Measurements from ENCODE around the gene CPPED1. TPM values are rescaled to one million over a fixed set of nuclear protein-coding genes. Genes with fewer than 3 reads are reported as not detected.
"Not testable (repeated sequence)": the region's sequence is repeated elsewhere in the genome, so short reads cannot be mapped to it uniquely, and the experiment has no call there.

Gene CPPED1
- total RNA-seq, 1 experiment from 2014 or later: 7.9 TPM

GRCh38 chr16:12815361-12815760 lies 11.7 kb upstream of the CPPED1 start:
- H2BK5ac ChIP-seq (ENCODE audit: insufficient read length, low read length): no peak overlapping the region
- H3K4me1 ChIP-seq (ENCODE audit: insufficient read depth, low read length): no peaks in the 10 kb centered on the region; the same call in 1 of the 2 replicates
- H2AFZ ChIP-seq (ENCODE audit: low read length): no peak overlapping the region
- no peak for DNase-seq
- H3K56ac ChIP-seq (ENCODE audit: insufficient read length, low read depth, low read length): no peak overlapping the region
- H2AK5ac ChIP-seq (ENCODE audit: insufficient read length, low read length): no peak overlapping the region
- no peaks in the 10 kb centered on the region for H3K79me2 ChIP-seq (ENCODE audit: insufficient read depth, low read length)
- no peak overlapping the region for H3K23ac ChIP-seq (ENCODE audit: insufficient read length, low read depth, low read length)
- no CpG with 5 or more reads among the region's 3 CpGs for WGBS (ENCODE audit: extremely low coverage, insufficient read length, low lambda C conversion rate)
- H3K14ac ChIP-seq (ENCODE audit: insufficient read depth, low read length): no peak overlapping the region
- H3K27me3 Mint-ChIP-seq (ENCODE audit: low read depth): no peaks in the 10 kb centered on the region
- H3K9ac ChIP-seq (ENCODE audit: extremely low read depth, insufficient read length, low read length): no peak overlapping the region
- H4K8ac ChIP-seq (replicated peaks; ENCODE audit: insufficient read length, low read depth, low read length): no peak overlapping the region
- H3K23me2 ChIP-seq (ENCODE audit: insufficient read length, low read depth, low read length, poor library complexity, severe bottlenecking): no peaks in the 10 kb centered on the region
- H3K27ac ChIP-seq (ENCODE audit: insufficient read length, low read depth, low read length): no peak overlapping the region
- no peak overlapping the region for H3K27ac Mint-ChIP-seq
- no peaks in the 10 kb centered on the region for H3K36me3 Mint-ChIP-seq (ENCODE audit: insufficient read depth in 1 of 3, low read depth in 3 of 3)
- no peak overlapping the region for H2BK120ac ChIP-seq (ENCODE audit: low read depth, low read length, poor library complexity, severe bottlenecking)
- H3K9me3 ChIP-seq (ENCODE audit: control insufficient read depth, low read depth, low read length): no peaks in the 10 kb centered on the region
- no peak overlapping the region for H2BK12ac ChIP-seq (ENCODE audit: insufficient read length, low read depth, low read length)
- H3K4me3 Mint-ChIP-seq: no peak overlapping the region
- no peak overlapping the region for H4K91ac ChIP-seq (ENCODE audit: insufficient read length, low read depth, low read length)
- peaks cover 2 to 5% of the 10 kb centered on the region in 2 experiments; a peak in 3 of 4 replicates for H3K4me1 Mint-ChIP-seq
- H3K27me3 ChIP-seq (ENCODE audit: insufficient read depth, low read length): no peaks in the 10 kb centered on the region
- H3T11ph ChIP-seq (ENCODE audit: low read length): no peak overlapping the region
- H3K4me2 ChIP-seq (ENCODE audit: insufficient read depth, insufficient read length, low read length): no peak overlapping the region
- no peak overlapping the region for H2BK20ac ChIP-seq (ENCODE audit: low read depth, low read length, poor library complexity, severe bottlenecking)
- H3K9me3 Mint-ChIP-seq: peaks cover 0 to 3% of the 10 kb centered on the region in 2 experiments; a peak in 2 of 5 replicates
- no peak for TF ChIP-seq CTCF (conservative IDR thresholded peaks at IDR 0.05)
- no peak overlapping the region for H4K5ac ChIP-seq (ENCODE audit: insufficient read length, low read depth, low read length)
- no peak overlapping the region for H2BK15ac ChIP-seq (ENCODE audit: low read depth, low read length)
- H4K20me1 ChIP-seq (ENCODE audit: control insufficient read depth, insufficient read depth, insufficient read length): no peaks in the 10 kb centered on the region
- no peak overlapping the region for H3K18ac ChIP-seq (ENCODE audit: insufficient read length, low read depth, low read length)
- H3K4ac ChIP-seq (ENCODE audit: low read depth, low read length): no peak overlapping the region
- H3K79me1 ChIP-seq (ENCODE audit: insufficient read depth, low read depth, low read length, poor library complexity, severe bottlenecking): no peaks in the 10 kb centered on the region

GRCh38 chr16:12813734-12814133 lies 10.0 kb upstream of the CPPED1 start:
- H3K23me2 ChIP-seq (ENCODE audit: insufficient read length, low read depth, low read length, poor library complexity, severe bottlenecking); H3K4ac ChIP-seq (ENCODE audit: low read depth, low read length); H3K18ac ChIP-seq (ENCODE audit: insufficient read length, low read depth, low read length); H2BK5ac ChIP-seq (ENCODE audit: insufficient read length, low read length); H3K9ac ChIP-seq (ENCODE audit: extremely low read depth, insufficient read length, low read length); H3K79me1 ChIP-seq (ENCODE audit: insufficient read depth, low read depth, low read length, poor library complexity, severe bottlenecking); H3T11ph ChIP-seq (ENCODE audit: low read length); H3K23ac ChIP-seq (ENCODE audit: insufficient read length, low read depth, low read length); H3K27me3 ChIP-seq (ENCODE audit: insufficient read depth, low read length); H3K36me3 Mint-ChIP-seq (ENCODE audit: insufficient read depth in 1 of 3, low read depth in 3 of 3); H4K8ac ChIP-seq (replicated peaks; ENCODE audit: insufficient read length, low read depth, low read length); H2AFZ ChIP-seq (ENCODE audit: low read length); H4K20me1 ChIP-seq (ENCODE audit: control insufficient read depth, insufficient read depth, insufficient read length); H2BK120ac ChIP-seq (ENCODE audit: low read depth, low read length, poor library complexity, severe bottlenecking); H2BK12ac ChIP-seq (ENCODE audit: insufficient read length, low read depth, low read length); H3K27ac ChIP-seq (ENCODE audit: insufficient read length, low read depth, low read length); H3K79me2 ChIP-seq (ENCODE audit: insufficient read depth, low read length); H3K14ac ChIP-seq (ENCODE audit: insufficient read depth, low read length); H3K4me1 ChIP-seq (ENCODE audit: insufficient read depth, low read length); H3K56ac ChIP-seq (ENCODE audit: insufficient read length, low read depth, low read length); H2BK20ac ChIP-seq (ENCODE audit: low read depth, low read length, poor library complexity, severe bottlenecking); H2BK15ac ChIP-seq (ENCODE audit: low read depth, low read length); H2AK5ac ChIP-seq (ENCODE audit: insufficient read length, low read length); H3K4me1 Mint-ChIP-seq; H4K5ac ChIP-seq (ENCODE audit: insufficient read length, low read depth, low read length); H3K27me3 Mint-ChIP-seq (ENCODE audit: low read depth); H4K91ac ChIP-seq (ENCODE audit: insufficient read length, low read depth, low read length); H3K4me3 Mint-ChIP-seq; H3K9me3 Mint-ChIP-seq; H3K9me3 ChIP-seq (ENCODE audit: control insufficient read depth, low read depth, low read length); H3K27ac Mint-ChIP-seq; H3K4me2 ChIP-seq (ENCODE audit: insufficient read depth, insufficient read length, low read length); DNase-seq: not testable (repeated sequence)
- WGBS (ENCODE audit: extremely low coverage, insufficient read length, low lambda C conversion rate): no CpG with 5 or more reads among the region's 3 CpGs
